Activated CD8-positive, alpha-beta T cell treated with anti-CD3 and anti-CD28 coated beads for 36 hours (primary cell): Measurements from ENCODE around the gene ADPRHL1. TPM values are rescaled to one million over a fixed set of nuclear protein-coding genes. Genes with fewer than 3 reads are reported as not detected.
"Not testable (repeated sequence)": the region's sequence is repeated elsewhere in the genome, so short reads cannot be mapped to it uniquely, and the experiment has no call there.

Experiments used
- ATAC-seq: fragments of 200-7000 bp; cut with Tn5 transposase; one replicate; pipeline ENCODE4 v1.10.0; 2021; ENCODE audit warnings: mild to moderate bottlenecking, moderate library complexity
- CTCF ChIA-PET: fragments of 350-600 bp; sonication (Branson Sonifier 250); formaldehyde crosslinking; loops from one replicate; lab custom pipeline; 2021; ENCODE audit warnings: antibody characterized with exemption; lab: Charles Lee
- POLR2A ChIA-PET: fragments of 350-600 bp; sonication (Branson Sonifier 250); formaldehyde crosslinking; loops from one replicate; lab custom pipeline; 2021; ENCODE audit warnings: antibody characterized with exemption; lab: Charles Lee
- DNase-seq: peaks from one replicate; pipeline ENCODE4 v3.0.0-alpha.2; 2020
- H3K27ac Mint-ChIP-seq: one replicate; pipeline ENCODE4 v1.8.0; 2021; ENCODE audit warnings: mild to moderate bottlenecking, mixed read lengths
- H3K27me3 Mint-ChIP-seq: one replicate; pipeline ENCODE4 v1.8.0; 2021; ENCODE audit warnings: mixed read lengths
- H3K36me3 Mint-ChIP-seq: one replicate; pipeline ENCODE4 v1.8.0; 2021; ENCODE audit warnings: low read depth, mixed read lengths
- H3K4me1 Mint-ChIP-seq: one replicate; pipeline ENCODE4 v1.8.0; 2021; ENCODE audit warnings: low read depth, mixed read lengths
- H3K4me3 Mint-ChIP-seq: one replicate; pipeline ENCODE4 v1.8.0; 2021; ENCODE audit warnings: mild to moderate bottlenecking, moderate library complexity, mixed read lengths
- H3K9me3 Mint-ChIP-seq: one replicate; pipeline ENCODE4 v1.8.0; 2021; ENCODE audit warnings: mixed read lengths
- CTCF ChIP-seq: fragments of 200-600 bp; IDR thresholded peaks from one replicate; pipeline ENCODE4 v1.8.0; 2022; ENCODE audit warnings: antibody characterized with exemption, mild to moderate bottlenecking
- intact Hi-C: fragments of 100-400 bp; cut with micrococcal nuclease; formaldehyde crosslinking; loops from one replicate; pipeline ENCODE4 v1.10.0; 2022
- total RNA-seq, 2 experiments: library from RNA; stranded (reverse); gene quantifications; one replicate each; pipeline ENCODE4 v1.2.3, GENCODE V29; 2021

ADPRHL1 gene
- total RNA-seq, 2 experiments from 2014 or later: 0.23 to 0.36 TPM

- no peak overlapping the region for H3K4me3 Mint-ChIP-seq
- peaks cover 8% of the 10 kb centered on the region for H3K27me3 Mint-ChIP-seq
- DNase-seq (no peak), ATAC-seq (no peak)
- H3K36me3 Mint-ChIP-seq: no peaks in the 10 kb centered on the region
- no peaks in the 10 kb centered on the region for H3K4me1 Mint-ChIP-seq
- intact Hi-C loops: no loop called here
- CTCF ChIA-PET: no interaction called here
- TF ChIP-seq CTCF: no peak
- no peaks in the 10 kb centered on the region for H3K9me3 Mint-ChIP-seq
- POLR2A ChIA-PET: no interaction called here
- no peak overlapping the region for H3K27ac Mint-ChIP-seq
Measured at GRCh38 chr13:113369189-113369588, 84.1 kb downstream of the ADPRHL1 start.

- DNase-seq, CTCF ChIA-PET, intact Hi-C loops, H3K4me3 Mint-ChIP-seq, H3K9me3 Mint-ChIP-seq, H3K4me1 Mint-ChIP-seq, ATAC-seq, H3K27me3 Mint-ChIP-seq, H3K27ac Mint-ChIP-seq, POLR2A ChIA-PET, H3K36me3 Mint-ChIP-seq: not testable (repeated sequence)
Measured at GRCh38 chr13:113368353-113368752, 84.9 kb downstream of the ADPRHL1 start.

- no peaks in the 10 kb centered on the region for H3K9me3 Mint-ChIP-seq
- TF ChIP-seq CTCF: no peak
- no peaks in the 10 kb centered on the region for H3K4me1 Mint-ChIP-seq
- H3K27me3 Mint-ChIP-seq: peaks cover 10% of the 10 kb centered on the region
- no peak for DNase-seq
- ChIA-PET POLR2A (no interaction called here), CTCF (no interaction called here)
- H3K36me3 Mint-ChIP-seq: no peaks in the 10 kb centered on the region
- no peak overlapping the region for H3K4me3 Mint-ChIP-seq
- intact Hi-C loops: no loop called here
- H3K27ac Mint-ChIP-seq: no peak overlapping the region
- no peak for ATAC-seq
Measured at GRCh38 chr13:113367771-113368170, 85.5 kb downstream of the ADPRHL1 start.

GRCh38 chr13:113367020-113367560 lies 86.2 kb downstream of the ADPRHL1 start:
- no peak overlapping the region for H3K27ac Mint-ChIP-seq
- intact Hi-C loops: no loop called here
- no peaks in the 10 kb centered on the region for H3K4me1 Mint-ChIP-seq
- no peaks in the 10 kb centered on the region for H3K9me3 Mint-ChIP-seq
- TF ChIP-seq CTCF: no peak
- no peak overlapping the region for H3K4me3 Mint-ChIP-seq
- no peaks in the 10 kb centered on the region for H3K36me3 Mint-ChIP-seq
- H3K27me3 Mint-ChIP-seq: peaks cover 15% of the 10 kb centered on the region
- ChIA-PET POLR2A (no interaction called here), CTCF (no interaction called here)
- ATAC-seq (no peak), DNase-seq (no peak)

- H3K4me1 Mint-ChIP-seq: peaks cover 2% of the 10 kb centered on the region
- no peak for TF ChIP-seq CTCF
- no peak for ATAC-seq
- ChIA-PET POLR2A (no interaction called here), CTCF (no interaction called here)
- no peaks in the 10 kb centered on the region for H3K9me3 Mint-ChIP-seq
- intact Hi-C loops: no loop called here
- no peak overlapping the region for H3K4me3 Mint-ChIP-seq
- peaks cover 19% of the 10 kb centered on the region for H3K27me3 Mint-ChIP-seq
- H3K36me3 Mint-ChIP-seq: no peaks in the 10 kb centered on the region
- no peak for DNase-seq
- H3K27ac Mint-ChIP-seq: no peak overlapping the region
Measured at GRCh38 chr13:113365971-113366588, 87.2 kb downstream of the ADPRHL1 start.
